Neuronal stem cell (in vitro differentiated cells): ENCODE data around the gene GABRB2.
"Not testable (repeated sequence)": the region's sequence is repeated elsewhere in the genome, so short reads cannot be mapped to it uniquely, and the experiment has no call there.

ENCODE experiments used
- DNase-seq: peaks from one replicate; pipeline ENCODE4 v3.0.0-alpha.2; 2013; ENCODE audit warnings: low spot score
- H2AFZ ChIP-seq: one replicate; pipeline ENCODE4 v1.6.1; 2013; ENCODE audit warnings: mild to moderate bottlenecking, low read length, inconsistent platforms
- H2AK5ac ChIP-seq: 2 replicates; pipeline ENCODE4 v1.6.1; 2013; ENCODE audit warnings: low read depth, mild to moderate bottlenecking, inconsistent platforms, low read length, moderate library complexity, mixed read lengths
- H2BK120ac ChIP-seq: 2 replicates; pipeline ENCODE4 v1.6.1; 2013; ENCODE audit warnings: low read depth, mild to moderate bottlenecking, inconsistent platforms, low read length, moderate library complexity, mixed read lengths
- H2BK12ac ChIP-seq: one replicate; pipeline ENCODE4 v1.6.1; 2013; ENCODE audit warnings: low read length, inconsistent platforms
- H2BK15ac ChIP-seq: 2 replicates; pipeline ENCODE4 v1.6.1; 2013; ENCODE audit warnings: mild to moderate bottlenecking, low read length, inconsistent platforms, mixed read lengths
- H2BK5ac ChIP-seq: one replicate; pipeline ENCODE4 v1.6.1; 2013; ENCODE audit warnings: inconsistent platforms, mild to moderate bottlenecking, low read length, moderate library complexity
- H3K14ac ChIP-seq: one replicate; pipeline ENCODE4 v1.6.1; 2013; ENCODE audit warnings: low read length, inconsistent platforms
- H3K18ac ChIP-seq: 2 replicates; pipeline ENCODE4 v1.6.1; 2013; ENCODE audit warnings: low read length, inconsistent platforms
- H3K23ac ChIP-seq: 2 replicates; pipeline ENCODE4 v1.6.1; 2013; ENCODE audit warnings: low read depth, mild to moderate bottlenecking, mixed read lengths, low read length, inconsistent platforms; ENCODE audit not compliant: poor library complexity
- H3K27ac ChIP-seq: replicated peaks from 3 replicates; pipeline ENCODE4 v1.5.1; 2013; ENCODE audit warnings: low read length, inconsistent platforms
- H3K27me3 ChIP-seq, 3 experiments: 2 replicates each; pipeline ENCODE4 v1.6.1; 2013; ENCODE audit warnings: low read length in 3 of 3, mild to moderate bottlenecking in 2 of 3, inconsistent platforms in 1 of 3, low read depth in 1 of 3, mixed read lengths in 1 of 3, moderate library complexity in 1 of 3; ENCODE audit not compliant: control insufficient read depth in 3 of 3, insufficient read depth in 3 of 3
- H3K36me3 ChIP-seq, 2 donors: replicated peaks in 1 of 2; 2 replicates each; pipeline ENCODE4 v1.6.1; 2013; ENCODE audit warnings: low read length in 2 of 2; ENCODE audit not compliant: control insufficient read depth in 2 of 2, insufficient read depth in 2 of 2
- H3K4ac ChIP-seq: 2 replicates; pipeline ENCODE4 v1.6.1; 2013; ENCODE audit warnings: inconsistent platforms, mild to moderate bottlenecking, low read length, moderate library complexity
- H3K4me1 ChIP-seq, 2 donors: 1 replicate in 1 of 2; 2 replicates in 1 of 2; pipeline ENCODE4 v1.6.1; 2013; ENCODE audit warnings: low read length in 2 of 2, low read depth in 1 of 2; ENCODE audit not compliant: control insufficient read depth in 2 of 2, insufficient read depth in 1 of 2
- H3K4me2 ChIP-seq: one replicate; pipeline ENCODE4 v1.6.1; 2013; ENCODE audit warnings: mild to moderate bottlenecking, low read length, inconsistent platforms; ENCODE audit not compliant: insufficient read depth, poor library complexity, severe bottlenecking
- H3K4me3 ChIP-seq, 2 donors: 2 replicates each; pipeline ENCODE4 v1.5.1; 2013; ENCODE audit warnings: low read length in 2 of 2, mild to moderate bottlenecking in 2 of 2, inconsistent platforms in 1 of 2, moderate library complexity in 1 of 2
- H3K79me1 ChIP-seq: one replicate; pipeline ENCODE4 v1.6.1; 2013; ENCODE audit warnings: low read depth, mild to moderate bottlenecking, inconsistent platforms, low read length, moderate library complexity
- H3K9ac ChIP-seq: one replicate; pipeline ENCODE4 v1.6.1; 2013; ENCODE audit warnings: mild to moderate bottlenecking, low read depth, low read length, inconsistent platforms; ENCODE audit not compliant: poor library complexity
- H3K9me3 ChIP-seq, 2 donors: replicated peaks in 1 of 2; 2 replicates each; pipeline versions ENCODE3 to v1.6.1; 2013; ENCODE audit warnings: low read length in 2 of 2, mild to moderate bottlenecking in 2 of 2, inconsistent platforms in 1 of 2, low read depth in 1 of 2, mixed read lengths in 1 of 2, moderate library complexity in 1 of 2; ENCODE audit not compliant: control insufficient read depth in 2 of 2, insufficient read depth in 1 of 2
- H4K8ac ChIP-seq: one replicate; pipeline ENCODE4 v1.6.1; 2013; ENCODE audit warnings: low read depth, mild to moderate bottlenecking, inconsistent platforms, low read length, moderate library complexity
- H4K91ac ChIP-seq: one replicate; pipeline ENCODE4 v1.6.1; 2013; ENCODE audit warnings: low read length, low read depth, mild to moderate bottlenecking, inconsistent platforms; ENCODE audit not compliant: poor library complexity
- WGBS, 2 donors: extraction: QIAGEN DNeasy Blood & Tissue Kit; methylation state at CpG; one replicate each; pipeline ENCODE4 v1.1.7; 2013; ENCODE audit warnings: missing lambda C conversion rate in 2 of 2, mixed read lengths in 1 of 2; ENCODE audit not compliant: insufficient read length in 2 of 2, insufficient replicate concordance in 1 of 2; ENCODE audit errors: extremely low coverage in 2 of 2; 5-methylcytosine and 5-hydroxymethylcytosine counted together

GABRB2 gene

DNA sequence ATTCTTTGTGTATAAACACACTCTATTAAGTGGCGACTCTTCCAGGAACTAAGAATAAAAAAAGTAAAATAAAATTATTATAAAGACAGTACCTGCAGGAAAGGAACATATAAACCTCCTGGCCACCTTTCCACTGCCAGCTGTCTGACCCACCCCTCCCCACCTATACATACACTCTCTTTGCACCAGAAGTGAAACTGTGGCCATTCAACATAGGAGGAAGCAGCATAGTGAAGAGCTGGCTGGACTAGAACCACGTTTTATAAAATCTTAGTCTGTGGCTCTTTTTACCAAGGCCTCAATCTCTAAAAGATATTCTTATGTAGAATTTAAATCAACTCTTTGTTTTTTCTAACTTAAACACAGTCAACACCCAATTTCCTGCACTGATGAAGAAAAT lies 289.6 kb downstream of the GABRB2 start:
- no peak overlapping the region for H2BK120ac ChIP-seq
- no peak overlapping the region for H4K8ac ChIP-seq
- no peak overlapping the region for H3K23ac ChIP-seq
- H3K9me3 ChIP-seq, result no peaks in the 10 kb centered on the region
- H2BK12ac ChIP-seq, result no peak overlapping the region
- H2BK5ac ChIP-seq, result no peak overlapping the region
- H3K14ac ChIP-seq, result no peak overlapping the region
- no peak overlapping the region for H3K4me2 ChIP-seq
- WGBS, 2 donors, result no CpG with 5 or more reads among the region's 2 CpGs
- no peak for DNase-seq
- H3K9ac ChIP-seq, result no peak overlapping the region
- H3K27me3 ChIP-seq, result no peaks in the 10 kb centered on the region
- H4K91ac ChIP-seq, result no peak overlapping the region
- no peak overlapping the region for H3K18ac ChIP-seq
- no peaks in the 10 kb centered on the region for H3K79me1 ChIP-seq
- H2BK15ac ChIP-seq, result no peak overlapping the region
- no peak overlapping the region for H3K27ac ChIP-seq
- H3K36me3 ChIP-seq, result no peaks in the 10 kb centered on the region
- no peak overlapping the region for H3K4ac ChIP-seq
- no peak overlapping the region for H3K4me3 ChIP-seq
- no peaks in the 10 kb centered on the region for H3K4me1 ChIP-seq
- no peak overlapping the region for H2AFZ ChIP-seq
- no peak overlapping the region for H2AK5ac ChIP-seq

DNA sequence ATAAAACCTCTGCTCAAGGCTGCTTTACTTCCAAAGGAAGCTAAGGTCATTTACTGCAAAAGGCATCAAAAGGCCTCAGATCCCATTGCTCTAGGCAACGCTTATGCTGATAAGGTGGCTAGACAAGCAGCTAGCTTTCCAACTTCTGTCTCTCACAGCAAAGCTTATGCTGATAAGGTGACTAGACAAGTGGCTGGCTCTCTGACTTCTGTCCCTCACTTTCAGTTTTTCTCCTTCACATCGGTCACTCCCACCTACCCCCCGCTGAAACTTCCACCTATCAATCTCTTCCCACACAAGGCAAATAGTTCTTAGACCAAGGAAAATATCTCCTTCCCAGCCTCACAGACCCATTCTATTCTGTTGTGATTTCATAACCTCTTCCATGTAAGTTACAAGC lies 293.6 kb downstream of the GABRB2 start:
- WGBS, 2 donors, result no CpG with 5 or more reads among the region's 3 CpGs
- H3K18ac ChIP-seq, H2AK5ac ChIP-seq, H3K9ac ChIP-seq, H3K9me3 ChIP-seq, H3K27ac ChIP-seq, H4K8ac ChIP-seq, DNase-seq, H2BK120ac ChIP-seq, H2BK5ac ChIP-seq, H3K36me3 ChIP-seq, H3K27me3 ChIP-seq, H3K4me3 ChIP-seq, H3K79me1 ChIP-seq, H4K91ac ChIP-seq, H2BK15ac ChIP-seq, H2BK12ac ChIP-seq, H3K23ac ChIP-seq, H3K14ac ChIP-seq, H3K4me1 ChIP-seq, H3K4ac ChIP-seq, H2AFZ ChIP-seq, H3K4me2 ChIP-seq: not testable (repeated sequence)

DNA sequence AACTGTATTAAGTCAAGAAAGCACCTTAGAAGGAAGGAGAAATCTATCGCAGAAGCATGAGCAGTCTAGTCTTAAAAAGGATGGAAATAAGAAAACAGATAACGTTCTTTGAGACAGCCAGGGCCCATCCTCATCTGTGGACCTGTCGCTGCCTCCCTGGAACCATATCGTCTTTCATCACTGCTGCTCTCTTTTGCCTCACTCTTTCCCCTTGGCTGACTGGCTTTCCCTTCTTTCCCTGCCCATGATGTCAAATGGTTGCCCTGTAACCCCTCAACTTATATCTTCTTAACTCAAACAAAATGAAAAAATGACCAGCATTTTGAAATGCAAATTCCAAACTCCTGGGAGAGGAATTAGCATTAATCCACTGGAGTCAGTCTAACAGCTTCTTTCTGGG lies 299.8 kb downstream of the GABRB2 start:
- Histone ChIP-seq H3K4me2 (no peak overlapping the region), H3K14ac (no peak overlapping the region), H3K4me1 (peaks cover 0 to 4% of the 10 kb centered on the region in 2 donors), H3K23ac (no peak overlapping the region), H3K9me3 (peaks cover 0 to 2% of the 10 kb centered on the region in 2 donors), H2BK12ac (no peak overlapping the region), H3K18ac (no peak overlapping the region), H3K27ac (no peak overlapping the region), H3K4me3 (no peak overlapping the region), H3K79me1 (no peaks in the 10 kb centered on the region), H3K9ac (no peak overlapping the region), H3K36me3 (no peaks in the 10 kb centered on the region), H4K8ac (no peak overlapping the region), H2BK120ac (no peak overlapping the region), H3K4ac (no peak overlapping the region), H4K91ac (no peak overlapping the region), H2BK5ac (no peak overlapping the region), H3K27me3 (no peaks in the 10 kb centered on the region), H2AFZ (no peak overlapping the region), H2AK5ac (no peak overlapping the region), H2BK15ac (no peak overlapping the region)
- no CpG with 5 or more reads among the region's 4 CpGs for WGBS, 2 donors
- no peak for DNase-seq

DNA sequence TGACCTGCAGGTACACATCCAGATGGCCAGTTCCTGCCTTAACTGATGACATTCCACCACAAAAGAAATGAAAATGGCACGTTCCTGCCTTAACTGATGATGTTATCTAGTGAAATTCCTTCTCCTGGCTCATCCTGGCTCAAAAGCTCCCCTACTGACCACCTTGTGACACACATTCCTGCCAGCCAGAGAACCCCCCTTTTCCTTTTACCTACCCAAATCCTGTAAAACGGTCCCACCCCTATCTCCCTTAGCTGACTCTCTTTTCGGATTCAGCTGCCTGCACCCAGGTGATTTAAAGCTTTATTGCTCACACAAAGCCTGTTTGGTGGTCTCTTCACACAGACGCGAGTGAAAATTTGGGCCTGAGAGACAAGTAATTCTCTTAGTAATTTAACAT lies 300.7 kb downstream of the GABRB2 start:
- not testable (repeated sequence) for H3K4me3 ChIP-seq

More for the DNA sequence above, 300.7 kb downstream of the GABRB2 start:
- not testable (repeated sequence) for H3K4me1 ChIP-seq, H3K79me1 ChIP-seq, H3K9ac ChIP-seq, H3K4me2 ChIP-seq, H3K14ac ChIP-seq, H3K23ac ChIP-seq, H2BK5ac ChIP-seq, H4K91ac ChIP-seq, DNase-seq, H3K36me3 ChIP-seq, H2BK12ac ChIP-seq, H2BK120ac ChIP-seq, H3K4ac ChIP-seq, H3K27me3 ChIP-seq, H2AFZ ChIP-seq, H2AK5ac ChIP-seq, H3K27ac ChIP-seq, H4K8ac ChIP-seq, H2BK15ac ChIP-seq, H3K18ac ChIP-seq, H3K9me3 ChIP-seq
- WGBS, 2 donors, result no CpG with 5 or more reads among the region's 5 CpGs
